Naive thymus-derived CD8-positive, alpha-beta T cell (primary cell): ENCODE data around the gene LYZ. TPM values are rescaled to one million over a fixed set of nuclear protein-coding genes. Genes with fewer than 3 reads are reported as not detected.
A peak's percentile ranks its signal among the peaks of the same experiment; 100 is the strongest.

Source experiments
- ATAC-seq, 2 donors: fragments of 150-1000 bp; cut with Tn5 transposase in 1 of 2; sonication (Bioruptor Pico), chemical (Tn5 transposase) in 1 of 2; 1 replicate in 1 of 2; 2 replicates in 1 of 2; pipeline ENCODE4 v1.10.0; 2021; ENCODE audit warnings: mild to moderate bottlenecking in 2 of 2, moderate library complexity in 2 of 2
- POLR2A ChIA-PET: fragments of 350-600 bp; sonication (Branson Sonifier 250); formaldehyde crosslinking; loops from one replicate; lab custom pipeline; 2021; ENCODE audit warnings: antibody characterized with exemption; lab: Charles Lee
- DNase-seq, 10 donors: peaks; one replicate each; pipeline versions ENCODE4 v3.0.0 to v3.0.0-alpha.2; 2020 to 2022
- H3K27ac Mint-ChIP-seq, 10 donors: one replicate each; pipeline ENCODE4 v1.8.0; 2020 to 2022; ENCODE audit warnings: mild to moderate bottlenecking in 10 of 10, mixed read lengths in 10 of 10, moderate library complexity in 4 of 10, inconsistent platforms in 1 of 10
- H3K27me3 Mint-ChIP-seq, 5 donors: one replicate each; pipeline ENCODE4 v1.8.0; 2021 to 2022; ENCODE audit warnings: mixed read lengths in 5 of 5
- H3K36me3 Mint-ChIP-seq, 3 donors: one replicate each; pipeline ENCODE4 v1.8.0; 2020 to 2022; ENCODE audit warnings: mixed read lengths in 3 of 3, mild to moderate bottlenecking in 2 of 3, inconsistent platforms in 1 of 3
- H3K4me1 Mint-ChIP-seq, 4 donors: one replicate each; pipeline ENCODE4 v1.8.0; 2021 to 2022; ENCODE audit warnings: mixed read lengths in 4 of 4
- H3K4me3 Mint-ChIP-seq, 10 donors: one replicate each; pipeline ENCODE4 v1.8.0; 2020 to 2022; ENCODE audit warnings: mild to moderate bottlenecking in 10 of 10, mixed read lengths in 10 of 10, moderate library complexity in 6 of 10, inconsistent platforms in 1 of 10
- H3K9me3 Mint-ChIP-seq, 9 donors: one replicate each; pipeline ENCODE4 v1.8.0; 2020 to 2022; ENCODE audit warnings: mixed read lengths in 9 of 9, mild to moderate bottlenecking in 3 of 9, inconsistent platforms in 1 of 9, moderate library complexity in 1 of 9
- polyA plus RNA-seq, 3 donors: library from polyadenylated mRNA; unstranded; fragments of 300-500 nt; fragmentation: Illumina TruSeq; gene quantifications; one replicate each; pipeline ENCODE4 v1.2.3, GENCODE V29; 2021
- total RNA-seq, 8 experiments: library from RNA in 2 of 8; stranded (reverse) in 2 of 8; gene quantifications; one replicate each; pipeline ENCODE4 v1.2.3 and lab custom pipeline; 2021 to 2026

Gene LYZ
- total and polyA plus RNA-seq, 5 experiments from 2014 or later, result 0.09 to 17.3 (median 7.2) TPM

- Mint-ChIP-seq H3K4me3 (peak overlapping the region; percentile 67 to 96 (median 94)), H3K27ac (peak overlapping the region; percentile 94 to 99 (median 98)), H3K4me1 (peaks cover 24 to 61% (median 51%) of the 10 kb centered on the region in 4 donors), H3K36me3 (peaks cover 0 to 7% (median 5%) of the 10 kb centered on the region in 3 donors), H3K27me3 (no peaks in the 10 kb centered on the region), H3K9me3 (no peaks in the 10 kb centered on the region)
- POLR2A ChIA-PET, result interaction anchor here (0.9 to 4.3 kb wide), 16 partner anchors 9 to 1037 kb away, joined by 3 to 58 read pairs (median 6); partner anchors contain the start of genes CCT2, CPSF6, FRS2 and KCNMB4
- DNase-seq (peak in 9 of 10 donors; percentile 13 to 82 (median 65)), ATAC-seq (peak; percentile 43 to 76)
These were observed 18.3 kb upstream of the LYZ start for GRCh38 chr12:69329669-69330428.

GRCh38 chr12:69330475-69331473 lies 17.4 kb upstream of the LYZ start:
- Mint-ChIP-seq H3K4me1 (peaks cover 24 to 57% (median 50%) of the 10 kb centered on the region in 4 donors), H3K27me3 (no peaks in the 10 kb centered on the region), H3K36me3 (peaks cover 0 to 7% (median 5%) of the 10 kb centered on the region in 3 donors), H3K4me3 (peak overlapping the region; percentile 67 to 96 (median 94)), H3K9me3 (no peaks in the 10 kb centered on the region), H3K27ac (peak overlapping the region; percentile 94 to 99 (median 98))
- POLR2A ChIA-PET, result interaction anchor here (0.9 to 4.3 kb wide), 19 partner anchors 9 to 1036 kb away, joined by 3 to 58 read pairs (median 5); partner anchors contain the start of genes CCT2, CPSF6, FRS2 and KCNMB4
- peak; percentile 65 to 83 for ATAC-seq
- DNase-seq, result peak; percentile 23 to 83 (median 70)

GRCh38 chr12:69331519-69331908 lies 16.7 kb upstream of the LYZ start:
- DNase-seq, result no peak
- H3K27me3 Mint-ChIP-seq, result no peaks in the 10 kb centered on the region
- H3K4me3 Mint-ChIP-seq, result peak overlapping the region; percentile 67 to 96 (median 94)
- ATAC-seq, result no peak
- H3K36me3 Mint-ChIP-seq, result peaks cover 0 to 6% (median 3%) of the 10 kb centered on the region in 3 donors
- peak overlapping the region; percentile 94 to 99 (median 98) for H3K27ac Mint-ChIP-seq
- peaks cover 24 to 57% (median 50%) of the 10 kb centered on the region in 4 donors for H3K4me1 Mint-ChIP-seq
- POLR2A ChIA-PET, result interaction anchor here (1.0 to 4.3 kb wide), 11 partner anchors 8 to 408 kb away, joined by 3 to 58 read pairs (median 15); partner anchors contain the start of genes CCT2, CPSF6, FRS2 and YEATS4
- no peaks in the 10 kb centered on the region for H3K9me3 Mint-ChIP-seq

- Mint-ChIP-seq H3K4me1 (peaks cover 24 to 57% (median 50%) of the 10 kb centered on the region in 4 donors), H3K36me3 (peaks cover 0 to 2% (median 0%) of the 10 kb centered on the region in 3 donors), H3K9me3 (no peaks in the 10 kb centered on the region), H3K4me3 (peak overlapping the region; percentile 67 to 96 (median 94)), H3K27me3 (no peaks in the 10 kb centered on the region), H3K27ac (peak overlapping the region; percentile 94 to 99 (median 98))
- DNase-seq (no peak), ATAC-seq (no peak)
- POLR2A ChIA-PET, result interaction anchor here (0.6 to 4.3 kb wide), 9 partner anchors 15 to 408 kb away, joined by 3 to 58 read pairs (median 17); partner anchors contain the start of genes CCT2, CPSF6, FRS2 and YEATS4
These were observed 16.1 kb upstream of the LYZ start for GRCh38 chr12:69331909-69332684.

GRCh38 chr12:69332815-69333358 lies 15.3 kb upstream of the LYZ start:
- H3K4me3 Mint-ChIP-seq, result peak overlapping the region in 9 of 10 donors; percentile 46 to 96 (median 74)
- no peak for ATAC-seq

GRCh38 chr12:69334158-69334557 lies 14.0 kb upstream of the LYZ start:
- Mint-ChIP-seq H3K36me3 (no peaks in the 10 kb centered on the region), H3K27ac (peak overlapping the region; percentile 27 to 94 (median 71)), H3K4me1 (peaks cover 21 to 56% (median 44%) of the 10 kb centered on the region in 4 donors), H3K4me3 (peak overlapping the region in 8 of 10 donors; percentile 28 to 72 (median 64)), H3K27me3 (no peaks in the 10 kb centered on the region), H3K9me3 (no peaks in the 10 kb centered on the region)
- DNase-seq, result peak in 3 of 10 donors; percentile 29 to 57 (median 55)
- POLR2A ChIA-PET, result interaction anchor here (0.6 to 1.0 kb wide), 2 partner anchors 13 to 94 kb away, joined by 3 to 4 read pairs; partner anchors contain the start of gene CPSF6
- peak in 1 of 2 donors; percentile 31 for ATAC-seq

More at GRCh38 chr12:69332815-69333358, 15.3 kb upstream of the LYZ start:
- Mint-ChIP-seq H3K4me1 (peaks cover 24 to 61% (median 50%) of the 10 kb centered on the region in 4 donors), H3K27ac (peak overlapping the region; percentile 92 to 99 (median 96)), H3K27me3 (no peaks in the 10 kb centered on the region), H3K9me3 (no peaks in the 10 kb centered on the region), H3K36me3 (no peaks in the 10 kb centered on the region)
- POLR2A ChIA-PET, result interaction anchor here (0.6 to 4.3 kb wide), 4 partner anchors 26 to 253 kb away, joined by 3 to 58 read pairs (median 20); partner anchors contain the start of genes CCT2 and YEATS4
- no peak for DNase-seq

- POLR2A ChIA-PET, result no interaction called here
- ATAC-seq (no peak), DNase-seq (no peak)
- peak overlapping the region in 1 of 10 donors; percentile 37 for H3K27ac Mint-ChIP-seq
- no peaks in the 10 kb centered on the region for H3K36me3 Mint-ChIP-seq
- H3K9me3 Mint-ChIP-seq, result no peaks in the 10 kb centered on the region
- H3K4me1 Mint-ChIP-seq, result peaks cover 13 to 33% (median 24%) of the 10 kb centered on the region in 4 donors
- H3K27me3 Mint-ChIP-seq, result peaks cover 0 to 5% (median 0%) of the 10 kb centered on the region in 5 donors
- H3K4me3 Mint-ChIP-seq, result no peak overlapping the region
These were observed 10.7 kb upstream of the LYZ start for GRCh38 chr12:69337311-69338090.

- no peak overlapping the region for H3K4me3 Mint-ChIP-seq
- DNase-seq (no peak), ATAC-seq (no peak)
- peak overlapping the region in 3 of 10 donors; percentile 21 to 37 (median 22) for H3K27ac Mint-ChIP-seq
- H3K36me3 Mint-ChIP-seq, result no peaks in the 10 kb centered on the region
- peaks cover 0 to 7% (median 0%) of the 10 kb centered on the region in 5 donors for H3K27me3 Mint-ChIP-seq
- POLR2A ChIA-PET, result no interaction called here
- peaks cover 7 to 26% (median 16%) of the 10 kb centered on the region in 4 donors for H3K4me1 Mint-ChIP-seq
- H3K9me3 Mint-ChIP-seq, result no peaks in the 10 kb centered on the region
These were observed 9.9 kb upstream of the LYZ start for GRCh38 chr12:69338120-69338859.

GRCh38 chr12:69338936-69339335 lies 9.2 kb upstream of the LYZ start:
- H3K36me3 Mint-ChIP-seq, result no peaks in the 10 kb centered on the region
- ATAC-seq (no peak), DNase-seq (no peak)
- H3K27ac Mint-ChIP-seq, result no peak overlapping the region
- POLR2A ChIA-PET, result interaction anchor here (2.3 kb wide), 1 partner anchor 8 kb away, joined by 10 read pairs; no protein-coding TSS in a partner anchor
- H3K27me3 Mint-ChIP-seq, result peaks cover 0 to 7% (median 0%) of the 10 kb centered on the region in 5 donors
- peaks cover 7 to 25% (median 13%) of the 10 kb centered on the region in 4 donors for H3K4me1 Mint-ChIP-seq
- no peaks in the 10 kb centered on the region for H3K9me3 Mint-ChIP-seq
- H3K4me3 Mint-ChIP-seq, result no peak overlapping the region

- no peak for ATAC-seq
- Mint-ChIP-seq H3K36me3 (no peaks in the 10 kb centered on the region), H3K4me3 (no peak overlapping the region), H3K9me3 (no peaks in the 10 kb centered on the region), H3K27ac (peak overlapping the region in 1 of 10 donors; percentile 41), H3K27me3 (peaks cover 0 to 7% (median 0%) of the 10 kb centered on the region in 5 donors), H3K4me1 (peaks cover 1 to 14% (median 3%) of the 10 kb centered on the region in 4 donors)
- POLR2A ChIA-PET, result interaction anchor here (2.3 kb wide), 1 partner anchor 10 kb away, joined by 10 read pairs; no protein-coding TSS in a partner anchor
- DNase-seq, result no peak
These were observed 8.2 kb upstream of the LYZ start for GRCh38 chr12:69339999-69340398.
